Neuronal stem cell (in vitro differentiated cells): ENCODE results near the gene SYT13.

Experiments
- DNase-seq: peaks from one replicate; pipeline ENCODE4 v3.0.0-alpha.2; 2013; ENCODE audit warnings: low spot score
- H2AFZ ChIP-seq: one replicate; pipeline ENCODE4 v1.6.1; 2013; ENCODE audit warnings: mild to moderate bottlenecking, low read length, inconsistent platforms
- H2AK5ac ChIP-seq: 2 replicates; pipeline ENCODE4 v1.6.1; 2013; ENCODE audit warnings: low read depth, mild to moderate bottlenecking, inconsistent platforms, low read length, moderate library complexity, mixed read lengths
- H2BK120ac ChIP-seq: 2 replicates; pipeline ENCODE4 v1.6.1; 2013; ENCODE audit warnings: low read depth, mild to moderate bottlenecking, inconsistent platforms, low read length, moderate library complexity, mixed read lengths
- H2BK12ac ChIP-seq: one replicate; pipeline ENCODE4 v1.6.1; 2013; ENCODE audit warnings: low read length, inconsistent platforms
- H2BK15ac ChIP-seq: 2 replicates; pipeline ENCODE4 v1.6.1; 2013; ENCODE audit warnings: mild to moderate bottlenecking, low read length, inconsistent platforms, mixed read lengths
- H2BK5ac ChIP-seq: one replicate; pipeline ENCODE4 v1.6.1; 2013; ENCODE audit warnings: inconsistent platforms, mild to moderate bottlenecking, low read length, moderate library complexity
- H3K14ac ChIP-seq: one replicate; pipeline ENCODE4 v1.6.1; 2013; ENCODE audit warnings: low read length, inconsistent platforms
- H3K18ac ChIP-seq: 2 replicates; pipeline ENCODE4 v1.6.1; 2013; ENCODE audit warnings: low read length, inconsistent platforms
- H3K23ac ChIP-seq: 2 replicates; pipeline ENCODE4 v1.6.1; 2013; ENCODE audit warnings: low read depth, mild to moderate bottlenecking, mixed read lengths, low read length, inconsistent platforms; ENCODE audit not compliant: poor library complexity
- H3K27ac ChIP-seq: replicated peaks from 3 replicates; pipeline ENCODE4 v1.5.1; 2013; ENCODE audit warnings: low read length, inconsistent platforms
- H3K27me3 ChIP-seq, 3 experiments: 2 replicates each; pipeline ENCODE4 v1.6.1; 2013; ENCODE audit warnings: low read length in 3 of 3, mild to moderate bottlenecking in 2 of 3, inconsistent platforms in 1 of 3, low read depth in 1 of 3, mixed read lengths in 1 of 3, moderate library complexity in 1 of 3; ENCODE audit not compliant: control insufficient read depth in 3 of 3, insufficient read depth in 3 of 3
- H3K36me3 ChIP-seq, 2 donors: replicated peaks in 1 of 2; 2 replicates each; pipeline ENCODE4 v1.6.1; 2013; ENCODE audit warnings: low read length in 2 of 2; ENCODE audit not compliant: control insufficient read depth in 2 of 2, insufficient read depth in 2 of 2
- H3K4ac ChIP-seq: 2 replicates; pipeline ENCODE4 v1.6.1; 2013; ENCODE audit warnings: inconsistent platforms, mild to moderate bottlenecking, low read length, moderate library complexity
- H3K4me1 ChIP-seq, 2 donors: 1 replicate in 1 of 2; 2 replicates in 1 of 2; pipeline ENCODE4 v1.6.1; 2013; ENCODE audit warnings: low read length in 2 of 2, low read depth in 1 of 2; ENCODE audit not compliant: control insufficient read depth in 2 of 2, insufficient read depth in 1 of 2
- H3K4me2 ChIP-seq: one replicate; pipeline ENCODE4 v1.6.1; 2013; ENCODE audit warnings: mild to moderate bottlenecking, low read length, inconsistent platforms; ENCODE audit not compliant: insufficient read depth, poor library complexity, severe bottlenecking
- H3K4me3 ChIP-seq, 2 donors: 2 replicates each; pipeline ENCODE4 v1.5.1; 2013; ENCODE audit warnings: low read length in 2 of 2, mild to moderate bottlenecking in 2 of 2, inconsistent platforms in 1 of 2, moderate library complexity in 1 of 2
- H3K79me1 ChIP-seq: one replicate; pipeline ENCODE4 v1.6.1; 2013; ENCODE audit warnings: low read depth, mild to moderate bottlenecking, inconsistent platforms, low read length, moderate library complexity
- H3K9ac ChIP-seq: one replicate; pipeline ENCODE4 v1.6.1; 2013; ENCODE audit warnings: mild to moderate bottlenecking, low read depth, low read length, inconsistent platforms; ENCODE audit not compliant: poor library complexity
- H3K9me3 ChIP-seq, 2 donors: replicated peaks in 1 of 2; 2 replicates each; pipeline versions ENCODE3 to v1.6.1; 2013; ENCODE audit warnings: low read length in 2 of 2, mild to moderate bottlenecking in 2 of 2, inconsistent platforms in 1 of 2, low read depth in 1 of 2, mixed read lengths in 1 of 2, moderate library complexity in 1 of 2; ENCODE audit not compliant: control insufficient read depth in 2 of 2, insufficient read depth in 1 of 2
- H4K8ac ChIP-seq: one replicate; pipeline ENCODE4 v1.6.1; 2013; ENCODE audit warnings: low read depth, mild to moderate bottlenecking, inconsistent platforms, low read length, moderate library complexity
- H4K91ac ChIP-seq: one replicate; pipeline ENCODE4 v1.6.1; 2013; ENCODE audit warnings: low read length, low read depth, mild to moderate bottlenecking, inconsistent platforms; ENCODE audit not compliant: poor library complexity
- WGBS, 2 donors: extraction: QIAGEN DNeasy Blood & Tissue Kit; methylation state at CpG; one replicate each; pipeline ENCODE4 v1.1.7; 2013; ENCODE audit warnings: missing lambda C conversion rate in 2 of 2, mixed read lengths in 1 of 2; ENCODE audit not compliant: insufficient read length in 2 of 2, insufficient replicate concordance in 1 of 2; ENCODE audit errors: extremely low coverage in 2 of 2; 5-methylcytosine and 5-hydroxymethylcytosine counted together

SYT13 gene

DNA sequence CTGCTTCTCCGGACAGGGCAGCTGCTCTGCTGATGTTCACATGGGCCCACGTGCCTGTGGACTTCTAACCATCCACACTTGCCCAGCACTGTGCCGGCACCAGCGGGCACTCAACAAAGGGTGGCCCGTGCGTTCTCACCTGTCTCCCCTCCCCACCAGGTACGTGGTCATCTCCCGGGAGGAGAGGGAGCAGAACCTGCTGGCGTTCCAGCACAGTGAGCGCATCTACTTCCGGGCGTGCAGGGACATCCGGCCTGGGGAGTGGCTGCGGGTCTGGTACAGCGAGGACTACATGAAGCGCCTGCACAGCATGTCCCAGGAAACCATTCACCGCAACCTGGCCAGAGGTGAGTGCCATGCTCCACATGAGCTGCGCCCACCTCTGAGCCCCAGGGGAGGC is 66.7 kb downstream of the SYT13 start:
- Histone ChIP-seq H3K79me1 (no peaks in the 10 kb centered on the region), H3K9me3 (no peaks in the 10 kb centered on the region), H2AK5ac (no peak overlapping the region), H3K27me3 (no peaks in the 10 kb centered on the region), H4K8ac (no peak overlapping the region), H3K27ac (no peak overlapping the region), H2BK15ac (no peak overlapping the region), H3K4me1 (no peaks in the 10 kb centered on the region), H3K18ac (no peak overlapping the region), H3K4me2 (no peak overlapping the region), H2BK5ac (no peak overlapping the region), H3K4me3 (no peak overlapping the region), H3K14ac (no peak overlapping the region), H3K36me3 (peaks cover 0 to 3% of the 10 kb centered on the region in 2 donors), H3K9ac (no peak overlapping the region), H2AFZ (no peak overlapping the region), H4K91ac (no peak overlapping the region), H3K23ac (no peak overlapping the region), H2BK120ac (no peak overlapping the region), H2BK12ac (no peak overlapping the region), H3K4ac (no peak overlapping the region)
- no CpG with 5 or more reads among the region's 18 CpGs for WGBS, 2 donors
- no peak for DNase-seq

DNA sequence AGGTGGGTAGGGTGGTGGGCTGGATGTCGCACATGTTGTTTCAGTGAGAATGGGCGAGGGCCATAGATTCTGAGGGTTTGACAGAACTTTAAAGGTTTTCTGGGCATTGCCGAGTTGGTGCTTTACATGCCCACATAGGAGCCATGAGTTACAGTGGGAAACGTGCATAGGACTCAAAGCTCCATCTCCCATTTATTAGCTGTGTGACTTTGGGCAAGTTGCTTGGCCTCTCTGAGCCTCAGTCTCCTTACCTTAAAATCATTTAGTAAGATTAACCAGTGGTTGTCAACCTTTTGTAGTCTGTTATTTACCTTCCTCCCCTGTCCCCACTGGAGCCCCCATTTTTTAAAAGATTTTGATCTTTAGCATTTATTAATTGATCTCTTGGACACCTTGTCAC is 67.4 kb downstream of the SYT13 start:
- Histone ChIP-seq H3K4ac (no peak overlapping the region), H3K4me3 (no peak overlapping the region), H3K9ac (no peak overlapping the region), H2BK120ac (no peak overlapping the region), H2BK12ac (no peak overlapping the region), H2AFZ (no peak overlapping the region), H3K36me3 (peaks cover 0 to 3% of the 10 kb centered on the region in 2 donors), H3K9me3 (no peaks in the 10 kb centered on the region), H4K91ac (no peak overlapping the region), H3K18ac (no peak overlapping the region), H3K79me1 (no peaks in the 10 kb centered on the region), H2AK5ac (no peak overlapping the region), H3K4me2 (no peak overlapping the region), H3K27me3 (no peaks in the 10 kb centered on the region), H3K27ac (no peak overlapping the region), H2BK15ac (no peak overlapping the region), H3K14ac (no peak overlapping the region), H3K23ac (no peak overlapping the region), H2BK5ac (no peak overlapping the region), H4K8ac (no peak overlapping the region), H3K4me1 (no peaks in the 10 kb centered on the region)
- no peak for DNase-seq
- no CpG with 5 or more reads among the region's 4 CpGs for WGBS, 2 donors

DNA sequence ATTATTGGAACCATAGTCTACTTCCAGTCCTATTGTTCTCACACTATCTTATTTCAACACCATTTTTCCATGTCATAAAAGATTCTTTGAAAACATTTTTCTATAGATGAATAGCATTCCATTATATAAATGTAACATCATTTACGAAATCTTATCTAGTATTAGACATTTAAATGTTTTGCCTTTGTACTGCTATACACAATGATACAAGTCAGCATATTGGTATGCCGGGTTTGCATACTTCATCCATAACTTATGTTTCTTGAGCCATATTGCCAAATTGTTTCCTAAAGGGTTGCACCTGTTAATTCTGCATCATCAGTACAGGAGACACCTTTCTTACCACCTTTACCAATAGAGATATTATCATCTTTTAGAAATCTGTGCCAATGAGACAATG is 68.2 kb downstream of the SYT13 start:
- Histone ChIP-seq H3K4me1 (no peaks in the 10 kb centered on the region), H3K27me3 (no peaks in the 10 kb centered on the region), H2AK5ac (no peak overlapping the region), H3K9me3 (no peaks in the 10 kb centered on the region), H3K79me1 (no peaks in the 10 kb centered on the region), H4K91ac (no peak overlapping the region), H3K4me3 (no peak overlapping the region), H3K9ac (no peak overlapping the region), H2BK12ac (no peak overlapping the region), H3K18ac (no peak overlapping the region), H3K36me3 (peaks cover 0 to 5% of the 10 kb centered on the region in 2 donors), H3K27ac (no peak overlapping the region), H2BK120ac (no peak overlapping the region), H3K4me2 (no peak overlapping the region), H3K14ac (no peak overlapping the region), H2BK5ac (no peak overlapping the region), H2AFZ (no peak overlapping the region), H4K8ac (no peak overlapping the region), H3K4ac (no peak overlapping the region), H3K23ac (no peak overlapping the region), H2BK15ac (no peak overlapping the region)
- WGBS, 2 donors = no CpG with 5 or more reads among the region's 2 CpGs
- no peak for DNase-seq

DNA sequence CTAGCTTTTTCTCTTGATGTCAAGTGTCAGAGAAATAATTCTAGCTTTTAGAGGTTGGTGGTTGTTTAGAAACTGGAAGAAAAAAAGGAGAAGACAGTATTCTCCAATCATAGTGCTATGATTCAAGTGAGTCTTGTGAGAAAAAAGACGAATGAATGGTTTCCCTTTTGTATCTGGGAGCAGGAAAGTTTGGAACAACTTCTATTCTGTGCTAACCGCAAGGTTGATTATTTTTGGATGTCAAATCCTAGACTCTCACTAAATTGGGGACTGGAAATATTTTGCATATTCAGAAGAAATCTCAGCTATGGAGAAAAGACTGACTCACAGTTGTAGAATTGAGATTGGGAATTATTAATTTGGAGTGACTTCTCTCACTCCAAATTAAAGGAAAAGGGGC is 69.2 kb downstream of the SYT13 start:
- peaks cover 0 to 6% of the 10 kb centered on the region in 2 donors for H3K36me3 ChIP-seq
- no peak overlapping the region for H3K27ac ChIP-seq
- no peak overlapping the region for H3K14ac ChIP-seq
- no peak overlapping the region for H4K91ac ChIP-seq
- H2BK120ac ChIP-seq = no peak overlapping the region
- no peaks in the 10 kb centered on the region for H3K4me1 ChIP-seq
- no peak overlapping the region for H3K4ac ChIP-seq
- no peaks in the 10 kb centered on the region for H3K79me1 ChIP-seq
- H2BK15ac ChIP-seq = no peak overlapping the region
- WGBS, 2 donors = no CpG with 5 or more reads among the region's 2 CpGs
- H3K4me2 ChIP-seq = no peak overlapping the region
- no peak overlapping the region for H3K18ac ChIP-seq
- no peak overlapping the region for H3K4me3 ChIP-seq
- no peaks in the 10 kb centered on the region for H3K27me3 ChIP-seq
- H2AFZ ChIP-seq = no peak overlapping the region
- H3K23ac ChIP-seq = no peak overlapping the region
- no peak overlapping the region for H2AK5ac ChIP-seq
- no peak for DNase-seq
- H3K9ac ChIP-seq = no peak overlapping the region
- H2BK5ac ChIP-seq = no peak overlapping the region
- no peak overlapping the region for H4K8ac ChIP-seq
- no peak overlapping the region for H2BK12ac ChIP-seq
- no peaks in the 10 kb centered on the region for H3K9me3 ChIP-seq
